Body of pancreas (tissue), 4 donors: ENCODE measurements around the gene SYNGR3. TPM values are rescaled to one million over a fixed set of nuclear protein-coding genes. Genes with fewer than 3 reads are reported as not detected.
A peak's percentile ranks its signal among the peaks of the same experiment; 100 is the strongest.

Experiments used
- ATAC-seq: fragments of 150-250 bp; one replicate; pipeline ENCODE4 v1.9.1; 2016
- DNase-seq, 4 donors: peaks; one replicate each; pipeline ENCODE4 v3.0.0-alpha.2; 2019
- H3K27ac ChIP-seq, 4 donors: fragments of 200-600 bp; sonication (generic); 1 replicate in 3 of 4; 2 replicates in 1 of 4; pipeline versions ENCODE4 v1.5.1 to v1.6.1; 2016 to 2019; ENCODE audit warnings: mild to moderate bottlenecking in 1 of 4, mixed read lengths in 1 of 4, moderate library complexity in 1 of 4
- H3K27me3 ChIP-seq, 2 donors: fragments of 200-600 bp; sonication (generic); one replicate each; pipeline ENCODE4 v1.6.0; 2016; ENCODE audit warnings: mild to moderate bottlenecking in 1 of 2
- H3K36me3 ChIP-seq, 2 donors: fragments of 200-600 bp; sonication (generic); replicated peaks in 1 of 2; 2 replicates each; pipeline ENCODE4 v1.5.1; 2016; ENCODE audit warnings: low read depth in 2 of 2; ENCODE audit not compliant: insufficient read depth in 1 of 2
- H3K4me1 ChIP-seq: fragments of 200-600 bp; sonication (generic); one replicate; pipeline ENCODE4 v1.6.0; 2016
- H3K4me3 ChIP-seq, 2 donors: fragments of 200-600 bp; sonication (generic); 1 replicate in 1 of 2; 2 replicates in 1 of 2; pipeline ENCODE4 v1.5.1; 2016 to 2019
- H3K9me3 ChIP-seq, 3 donors: fragments of 200-600 bp; sonication (generic); 1 replicate in 2 of 3; 2 replicates in 1 of 3; pipeline ENCODE4 v1.5.1; 2016
- CTCF ChIP-seq, 7 experiments: fragments of 450-650 bp in 4 of 7; fragments of 200-600 bp in 3 of 7; sonication (generic) in 3 of 7; IDR thresholded peaks; one replicate each; pipeline ENCODE4 v1.5.1; 2016 to 2019; ENCODE audit warnings: antibody characterized with exemption in 7 of 7
- POLR2A ChIP-seq, 3 donors: fragments of 450-650 bp; IDR thresholded peaks; one replicate each; pipeline ENCODE4 v1.6.1; 2016; ENCODE audit warnings: antibody characterized with exemption in 3 of 3, mild to moderate bottlenecking in 2 of 3
- WGBS, 2 donors: methylation state at CpG; one replicate each; pipeline ENCODE4 v1.1.5; 2017; 5-methylcytosine and 5-hydroxymethylcytosine counted together
- intact Hi-C: fragments of 100-400 bp; cut with DNase I; formaldehyde crosslinking; loops from one replicate; pipeline ENCODE4 v1.15.1; 2023
- total RNA-seq, 2 donors: library from RNA; depleted of rRNA; stranded (reverse); fragments of >200 nt; gene quantifications; one replicate each; pipeline ENCODE4 v1.1.0, GENCODE V29; 2016

Gene SYNGR3
- total RNA-seq, 2 donors from 2014 or later, result 0.33 to 1.6 TPM

- Histone ChIP-seq H3K27me3 (no peaks in the 10 kb centered on the region), H3K9me3 (no peaks in the 10 kb centered on the region), H3K36me3 (peaks cover 0 to 20% of the 10 kb centered on the region in 2 donors), H3K4me3 (no peak overlapping the region), H3K27ac (no peak overlapping the region), H3K4me1 (peaks cover 54% of the 10 kb centered on the region)
- TF ChIP-seq POLR2A (IDR thresholded peaks at IDR 0.05) (no peak), CTCF (IDR thresholded peaks at IDR 0.05) (no peak)
- DNase-seq, result no peak
- intact Hi-C loops, result no loop called here
- 83 to 92% methylated on average over 1 to 15 of the region's 18 CpGs for WGBS, 2 donors
- ATAC-seq, result no peak
Measured at GRCh38 chr16:1977875-1978268, 11.9 kb upstream of the SYNGR3 start.

DNA sequence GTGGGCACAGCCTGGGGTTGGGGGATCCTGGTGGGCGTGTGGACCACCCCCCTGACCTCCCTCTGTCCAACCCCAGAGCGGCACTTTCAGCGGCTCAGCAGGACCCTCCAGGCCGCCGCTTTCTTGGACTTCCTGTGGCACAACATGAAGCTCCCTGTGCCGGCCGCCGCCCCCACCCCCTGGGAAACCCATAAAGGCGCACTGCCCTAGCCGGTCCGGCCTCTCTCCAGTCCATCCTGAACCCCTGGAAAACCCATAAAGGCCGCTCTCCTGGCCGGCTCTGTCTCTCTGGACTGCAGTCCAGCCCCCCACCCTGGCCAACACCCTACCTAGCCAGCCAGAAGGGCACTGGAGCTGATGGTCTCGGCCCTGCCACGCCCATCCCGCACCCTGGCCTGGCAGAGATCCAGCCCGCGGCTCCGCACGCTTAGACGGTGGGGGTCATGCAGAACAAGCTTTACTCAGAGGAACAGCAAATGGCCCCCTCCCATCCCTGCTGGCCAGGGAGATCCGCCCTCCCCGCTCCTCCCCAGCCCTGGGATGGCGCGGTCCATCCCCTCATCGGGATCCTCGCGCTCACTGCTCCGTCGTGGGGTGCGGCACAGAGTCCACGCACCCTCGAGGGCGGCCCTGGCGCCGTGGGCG lies 11.2 kb upstream of the SYNGR3 start:
- ATAC-seq (no peak), DNase-seq (no peak)
- H3K27ac ChIP-seq, result peak overlapping the region in 3 of 4 donors; percentile 52 to 78 (median 74)
- H3K4me1 ChIP-seq, result peaks cover 54% of the 10 kb centered on the region
- intact Hi-C loops, result no loop called here
- peak overlapping the region in 1 of 2 donors; percentile 16 for H3K4me3 ChIP-seq
- TF ChIP-seq CTCF (IDR thresholded peaks at IDR 0.05) (no peak), POLR2A (IDR thresholded peaks at IDR 0.05) (no peak)
- H3K36me3 ChIP-seq, result peaks cover 0 to 20% of the 10 kb centered on the region in 2 donors
- WGBS, 2 donors, result 49 to 100% methylated on average over 2 to 34 of the region's 37 CpGs
- H3K27me3 ChIP-seq, result no peaks in the 10 kb centered on the region
- no peaks in the 10 kb centered on the region for H3K9me3 ChIP-seq

GRCh38 chr16:1979271-1980029 lies 10.3 kb upstream of the SYNGR3 start:
- peak; percentile 87 to 91 (median 90) for DNase-seq
- peaks cover 0 to 20% of the 10 kb centered on the region in 2 donors for H3K36me3 ChIP-seq
- ATAC-seq, result peak; percentile 67
- H3K27me3 ChIP-seq, result no peaks in the 10 kb centered on the region
- peak overlapping the region in 1 of 2 donors; percentile 16 for H3K4me3 ChIP-seq
- no peaks in the 10 kb centered on the region for H3K9me3 ChIP-seq
- TF ChIP-seq POLR2A (IDR thresholded peaks at IDR 0.05) (peak; percentile 55 to 75 (median 74)), CTCF (IDR thresholded peaks at IDR 0.05) (no peak)
- H3K27ac ChIP-seq, result peak overlapping the region; percentile 2 to 78 (median 63)
- peaks cover 52% of the 10 kb centered on the region for H3K4me1 ChIP-seq
- intact Hi-C loops, result no loop called here
- 6 to 24% methylated on average over 6 to 66 of the region's 70 CpGs for WGBS, 2 donors

- no peaks in the 10 kb centered on the region for H3K27me3 ChIP-seq
- TF ChIP-seq POLR2A (IDR thresholded peaks at IDR 0.05) (no peak), CTCF (IDR thresholded peaks at IDR 0.05) (no peak)
- H3K27ac ChIP-seq, result peak overlapping the region in 3 of 4 donors; percentile 52 to 78 (median 74)
- 11 to 36% methylated on average over 7 to 52 of the region's 53 CpGs for WGBS, 2 donors
- H3K36me3 ChIP-seq, result peaks cover 0 to 16% of the 10 kb centered on the region in 2 donors
- peaks cover 60% of the 10 kb centered on the region for H3K4me1 ChIP-seq
- intact Hi-C loops, result no loop called here
- no peaks in the 10 kb centered on the region for H3K9me3 ChIP-seq
- DNase-seq, result peak in 2 of 4 donors; percentile 53 to 57
- no peak for ATAC-seq
- no peak overlapping the region for H3K4me3 ChIP-seq
Measured at GRCh38 chr16:1980030-1980769, 9.6 kb upstream of the SYNGR3 start.
